Activated T-cell treated with anti-CD3 and anti-CD28 coated beads for 48 hours (primary cell): ENCODE data around the gene C16orf96.
"Not testable (repeated sequence)": the region's sequence is repeated elsewhere in the genome, so short reads cannot be mapped to it uniquely, and the experiment has no call there.

ENCODE experiments used
- DNase-seq: peaks from one replicate; pipeline ENCODE4 v3.0.0-alpha.2; 2020; ENCODE audit warnings: low read depth

C16orf96 gene

GRCh38 chr16:4566144-4566543 lies 10.0 kb downstream of the C16orf96 start:
- DNase-seq = no peak

DNA sequence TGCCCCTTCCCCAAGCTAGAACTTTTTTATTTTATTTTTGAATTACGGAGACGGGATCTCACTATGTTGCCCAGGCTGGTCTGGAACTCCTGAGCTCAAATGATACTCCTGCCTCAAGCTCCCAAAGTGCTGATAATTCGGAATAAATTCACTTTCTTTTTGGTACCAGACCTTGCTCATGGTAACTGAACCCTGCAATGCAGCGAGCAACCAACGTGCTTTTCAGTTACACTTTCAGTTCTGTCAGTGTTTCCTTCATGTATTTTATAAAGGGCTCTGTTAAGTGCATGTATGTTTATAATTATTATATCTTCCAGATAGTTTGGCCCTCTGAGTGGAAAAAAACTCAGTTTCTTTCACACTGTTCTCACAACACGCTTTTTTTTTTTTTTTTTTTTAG lies 13.9 kb downstream of the C16orf96 start:
- DNase-seq = no peak

DNA sequence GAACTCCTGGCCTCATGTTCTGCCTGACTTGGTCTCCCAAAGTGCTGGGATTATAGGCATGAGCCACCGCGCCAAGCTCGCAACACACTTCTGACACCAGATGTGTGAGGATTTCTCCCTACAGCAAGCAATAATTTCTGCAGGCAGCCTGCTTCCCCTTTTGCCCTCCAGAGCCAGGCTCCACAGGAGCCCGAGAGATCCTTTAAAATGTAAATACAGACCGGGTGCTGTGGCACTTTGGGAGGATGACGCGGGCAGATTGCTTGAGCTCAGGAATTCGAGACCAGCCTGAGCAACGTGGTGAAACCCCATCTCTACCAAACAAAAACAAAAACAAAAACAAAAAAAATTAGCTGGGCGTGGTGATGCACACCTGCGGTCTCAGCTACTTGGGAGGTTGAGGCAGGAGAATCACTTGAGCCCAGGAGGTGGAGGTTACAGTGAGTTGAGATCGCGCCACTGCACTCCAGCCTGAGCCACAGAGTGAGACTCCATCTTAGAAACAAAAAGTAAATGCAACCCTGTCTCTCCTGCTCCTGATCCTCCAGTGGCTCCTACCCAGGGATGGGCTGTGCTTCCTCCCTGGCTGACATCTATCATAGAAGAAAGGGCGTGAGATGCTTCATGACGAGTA lies 14.7 kb downstream of the C16orf96 start:
- DNase-seq = no peak

DNA sequence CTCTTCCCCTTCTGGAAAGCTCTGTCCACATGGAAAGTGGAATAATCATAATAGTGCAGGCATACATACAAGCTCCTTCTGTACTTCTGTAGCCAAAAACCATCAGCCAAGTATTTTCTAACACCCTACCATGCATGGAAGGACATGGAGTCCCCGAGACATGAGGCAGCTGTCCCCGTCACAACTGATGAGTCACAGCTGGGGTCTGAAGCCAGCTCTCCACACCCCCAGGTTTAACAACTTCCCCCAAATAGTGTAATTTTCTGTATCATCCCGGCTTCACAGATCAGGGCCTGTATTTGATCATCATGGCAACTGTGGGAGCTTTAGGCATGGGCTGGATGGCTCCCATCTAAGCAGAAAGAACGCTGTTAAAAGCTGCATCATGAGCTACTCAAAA lies 16.6 kb downstream of the C16orf96 start:
- no peak for DNase-seq

DNA sequence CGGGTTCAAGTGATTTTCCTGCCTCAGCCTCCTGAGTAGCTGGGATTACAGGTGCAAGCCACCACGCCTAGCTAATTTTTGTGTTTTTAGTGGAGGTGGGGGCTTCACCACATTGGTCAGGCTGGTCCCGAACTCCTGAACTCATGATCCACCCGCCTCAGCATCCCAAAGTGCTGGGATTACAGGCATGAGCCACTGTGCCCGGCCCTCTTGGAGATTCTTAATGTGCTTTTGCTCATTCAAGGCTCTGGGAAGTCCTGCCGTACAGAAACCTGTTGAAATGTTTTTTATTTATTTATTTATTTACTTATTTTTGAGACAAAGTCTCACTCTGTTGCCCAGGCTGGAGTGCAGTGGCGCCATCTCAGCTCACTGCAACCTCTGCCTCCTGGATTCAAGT lies 17.8 kb downstream of the C16orf96 start:
- not testable (repeated sequence) for DNase-seq

DNA sequence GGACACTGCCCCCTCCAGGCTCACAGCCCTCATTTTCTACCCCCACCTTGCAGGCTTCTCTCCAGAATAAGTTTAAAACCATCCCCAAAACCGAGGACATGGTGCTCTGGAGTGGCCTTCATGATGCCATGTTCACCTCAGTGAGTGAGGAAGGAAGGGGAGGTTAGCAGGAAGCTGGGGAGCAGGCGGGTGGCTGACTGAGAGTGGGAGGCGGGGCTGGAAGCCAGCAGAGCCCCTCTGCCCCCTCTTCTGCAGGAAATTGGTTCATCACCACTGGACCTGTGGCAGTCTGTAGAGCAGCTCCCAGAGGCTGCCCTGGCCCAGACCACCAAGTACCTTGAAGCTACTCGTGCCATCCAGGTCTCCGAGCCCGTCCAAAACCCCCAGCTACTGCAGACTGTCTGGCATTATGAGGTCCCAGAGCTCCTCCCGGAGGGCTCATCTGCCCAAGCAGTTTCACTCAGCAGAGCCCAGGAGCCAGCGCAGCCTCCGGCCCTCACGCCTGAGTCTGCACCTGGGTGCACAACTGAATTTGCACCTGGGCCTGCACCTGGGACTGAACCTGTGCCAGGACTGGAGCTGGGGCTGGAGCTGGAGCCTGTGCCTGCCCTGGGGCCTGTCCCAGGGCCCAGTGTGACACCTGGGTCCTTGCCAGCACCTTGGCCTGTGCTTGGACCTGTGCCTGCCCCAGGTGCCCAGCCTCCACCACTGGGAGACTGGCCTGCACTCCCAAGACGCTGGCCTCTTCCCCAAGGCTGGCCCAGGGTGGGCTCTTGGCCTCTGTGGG lies 19.0 kb downstream of the C16orf96 start:
- DNase-seq = no peak

DNA sequence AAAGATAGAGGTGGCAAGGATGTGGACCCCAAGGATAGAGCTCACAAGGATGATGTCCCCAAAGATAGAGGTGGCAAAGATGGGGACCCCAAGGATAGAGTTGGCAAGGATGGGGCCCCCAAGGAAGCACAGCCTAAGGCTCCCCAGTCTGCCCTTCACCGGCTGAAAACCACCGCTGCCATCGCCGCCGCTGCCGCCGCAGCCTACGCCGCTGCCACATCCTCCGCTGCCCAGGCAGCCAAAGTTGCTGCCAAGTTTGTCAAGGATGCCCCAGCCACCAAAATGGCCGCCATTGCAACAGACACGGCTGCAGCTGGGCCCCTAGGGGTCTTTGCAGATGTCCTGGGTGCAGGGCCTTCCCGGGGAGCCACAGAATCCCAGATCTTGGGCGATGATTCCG lies 19.9 kb downstream of the C16orf96 start:
- no peak for DNase-seq

DNA sequence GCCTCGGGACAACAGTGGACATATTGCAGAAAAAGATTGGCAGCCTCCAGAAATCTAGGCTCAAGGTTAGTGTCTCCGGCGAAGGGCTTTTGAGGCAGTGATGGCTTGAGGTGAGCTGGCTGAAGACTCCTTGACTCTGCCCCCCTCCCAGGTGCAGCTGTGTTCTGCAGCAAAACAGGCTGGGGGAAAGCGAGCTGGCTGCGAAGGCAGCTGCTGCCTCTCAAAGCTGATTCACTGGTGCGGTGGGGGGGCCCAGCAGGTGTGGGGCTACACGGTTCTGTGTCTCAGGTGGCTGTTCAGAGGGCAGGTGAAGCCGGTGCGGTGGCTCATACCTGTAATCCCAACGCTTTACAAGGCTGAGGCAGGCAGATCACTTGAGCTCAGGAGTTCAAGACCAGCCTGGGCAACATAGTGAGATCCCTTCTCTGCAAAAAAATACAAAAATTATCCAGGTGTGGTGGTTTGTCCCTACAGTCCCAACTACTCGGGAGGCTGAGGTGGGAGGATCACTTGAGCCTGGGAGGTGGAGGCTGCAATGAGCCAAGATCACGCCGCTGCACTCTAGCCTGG lies 22.9 kb downstream of the C16orf96 start:
- no peak for DNase-seq

DNA sequence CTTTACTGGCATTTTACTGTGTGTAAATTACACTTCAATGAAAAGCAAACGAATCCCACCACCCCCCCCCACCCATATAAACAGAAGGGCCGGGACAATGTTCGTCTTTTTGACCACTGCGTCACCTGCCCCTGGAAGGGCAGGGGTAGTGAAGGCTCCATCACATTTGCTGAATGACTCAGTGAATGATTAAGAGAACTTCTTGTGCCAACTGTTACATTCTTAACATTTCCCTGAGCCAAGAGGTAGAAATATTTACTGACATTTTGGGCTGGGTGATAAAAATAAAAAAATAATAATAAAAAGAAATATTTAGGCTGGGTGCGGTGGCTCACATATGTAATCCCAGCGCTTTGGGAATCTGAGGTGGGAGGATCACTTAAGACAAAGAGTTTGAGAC lies 24.1 kb downstream of the C16orf96 start:
- no peak for DNase-seq

- DNase-seq = no peak
These were observed 27.8 kb downstream of the C16orf96 start for GRCh38 chr16:4583906-4584305.

DNA sequence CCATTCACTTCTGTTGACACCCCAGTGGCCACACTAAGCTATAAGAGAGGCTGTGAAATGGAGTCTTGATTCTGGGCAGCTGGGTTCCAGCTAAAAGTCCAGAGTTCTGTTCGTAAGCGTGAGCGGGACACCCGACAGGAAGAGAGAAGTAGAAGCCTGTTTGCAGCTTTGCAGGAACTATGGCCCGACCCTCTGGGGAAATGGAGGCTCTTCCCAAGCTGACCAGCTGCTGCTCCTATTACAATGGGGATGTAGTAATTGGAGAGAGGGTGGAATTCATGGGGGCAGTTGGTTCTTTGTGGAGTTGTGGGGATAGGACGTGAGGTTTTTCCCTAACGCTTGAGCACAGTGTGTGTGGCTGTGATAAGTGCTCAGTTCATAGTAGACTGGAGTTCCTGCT lies 30.2 kb downstream of the C16orf96 start:
- DNase-seq = no peak

GRCh38 chr16:4588386-4588785 lies 32.2 kb downstream of the C16orf96 start:
- no peak for DNase-seq

DNA sequence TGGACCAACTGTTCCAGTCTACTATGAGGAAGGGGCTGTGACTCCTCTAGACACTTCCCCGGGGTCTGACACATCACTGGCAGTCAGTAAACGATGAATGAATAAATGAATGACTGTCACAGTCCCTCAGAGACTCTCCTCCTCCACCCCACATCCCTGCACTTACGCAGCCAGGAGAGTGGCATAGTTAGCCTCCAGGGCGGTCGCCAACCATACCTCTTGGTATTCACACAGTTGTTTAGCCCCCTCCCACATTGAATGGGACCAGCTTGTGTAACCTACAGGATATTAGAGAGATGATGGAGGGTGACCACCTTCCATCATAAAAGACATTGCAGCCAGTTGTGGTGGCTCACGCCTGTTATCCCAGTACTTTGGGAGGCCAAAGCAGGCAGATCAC lies 32.8 kb downstream of the C16orf96 start:
- DNase-seq = no peak

GRCh38 chr16:4591191-4591590 lies 35.1 kb downstream of the C16orf96 start:
- DNase-seq = no peak

DNA sequence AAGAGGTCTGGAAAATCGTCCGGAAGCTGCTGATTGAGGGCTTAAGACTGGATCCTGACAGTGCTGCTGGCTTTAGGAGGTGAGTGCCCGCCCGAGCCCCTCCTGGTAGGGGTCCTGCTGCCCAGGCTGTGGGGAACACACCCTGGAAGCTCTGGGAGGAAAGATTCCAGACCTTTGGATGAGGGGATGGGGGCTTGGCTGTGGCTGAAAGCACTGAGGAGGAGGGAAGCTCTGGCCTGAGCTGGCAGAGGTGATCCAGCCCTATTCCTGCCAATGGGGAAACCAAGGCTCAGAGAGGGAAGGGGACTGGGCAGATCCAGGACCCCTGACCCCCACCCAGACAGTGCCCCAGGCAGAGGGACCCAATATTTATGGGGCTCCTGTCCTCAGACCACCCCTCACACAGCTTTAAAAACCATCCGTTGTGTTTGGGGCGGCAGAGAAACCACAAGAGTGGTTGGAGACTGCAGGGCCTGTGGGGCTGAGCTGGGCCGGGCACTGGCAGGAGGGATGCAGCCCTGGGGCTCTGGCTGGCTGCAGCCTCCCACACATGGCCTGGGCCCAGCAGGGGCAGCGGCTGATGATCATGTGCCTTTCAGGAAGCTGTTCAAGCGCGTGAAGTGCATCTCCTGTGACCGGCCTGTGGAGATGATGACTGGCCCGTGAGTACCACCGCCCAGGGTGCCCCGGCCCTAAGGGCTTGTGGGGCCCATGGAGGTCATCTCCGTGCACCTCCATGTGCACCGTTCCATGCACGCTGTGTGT lies 35.7 kb downstream of the C16orf96 start:
- DNase-seq = no peak

GRCh38 chr16:4593086-4593485 lies 36.9 kb downstream of the C16orf96 start:
- DNase-seq = no peak

- no peak for DNase-seq
These were observed 38.6 kb downstream of the C16orf96 start for GRCh38 chr16:4594433-4595410.

- no peak for DNase-seq
These were observed 41.0 kb downstream of the C16orf96 start for GRCh38 chr16:4597174-4597573.

GRCh38 chr16:4599037-4599436 lies 42.9 kb downstream of the C16orf96 start:
- DNase-seq = no peak

DNA sequence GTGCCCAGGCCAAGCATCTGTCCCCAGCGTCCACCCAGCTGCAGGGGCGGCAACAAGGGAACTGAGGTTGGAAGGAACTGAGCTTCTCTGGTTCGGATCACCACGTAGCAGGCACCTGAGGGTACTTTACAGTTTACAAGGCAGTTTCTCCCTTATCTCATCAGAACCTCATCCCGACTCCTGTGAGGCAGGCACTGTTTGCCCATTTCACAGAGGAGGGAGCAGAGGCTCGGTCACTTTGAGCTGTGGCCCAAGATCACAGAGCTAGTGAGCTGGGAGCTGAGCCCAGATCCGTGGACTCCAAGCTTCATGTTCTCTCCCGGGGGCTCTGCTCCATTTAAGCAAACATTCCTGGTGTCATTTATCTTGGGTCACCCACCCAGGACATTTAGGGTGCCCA lies 43.4 kb downstream of the C16orf96 start:
- no peak for DNase-seq

- no peak for DNase-seq
These were observed 45.1 kb downstream of the C16orf96 start for GRCh38 chr16:4601036-4601863.
